ENCODE measurements around the gene LPP. TPM values are rescaled to one million over a fixed set of nuclear protein-coding genes. Genes with fewer than 3 reads are reported as not detected.

LPP gene
- total RNA-seq, 1 donor from 2014 or later: 79.6 TPM

DNA sequence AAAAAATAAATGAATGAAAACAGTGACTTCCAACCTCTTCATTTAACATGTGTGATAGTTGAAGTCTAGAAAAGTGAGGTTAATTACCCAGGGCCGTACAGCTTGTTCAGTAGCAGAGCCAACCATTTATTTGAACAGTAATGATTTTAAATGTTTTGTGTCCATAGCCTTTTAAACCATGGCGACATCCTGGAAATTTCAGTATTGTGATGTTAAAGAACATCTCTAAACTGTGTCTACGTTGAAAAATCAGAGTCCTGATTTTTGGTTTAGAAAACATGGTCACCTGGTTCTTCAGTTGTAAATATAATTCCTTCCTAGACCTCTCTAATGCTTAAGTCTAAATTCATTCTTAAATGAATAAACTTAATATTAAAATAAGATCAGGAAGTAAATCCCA is 14.2 kb downstream of the LPP start:
- intact Hi-C loops (cut with micrococcal nuclease): no loop called here

DNA sequence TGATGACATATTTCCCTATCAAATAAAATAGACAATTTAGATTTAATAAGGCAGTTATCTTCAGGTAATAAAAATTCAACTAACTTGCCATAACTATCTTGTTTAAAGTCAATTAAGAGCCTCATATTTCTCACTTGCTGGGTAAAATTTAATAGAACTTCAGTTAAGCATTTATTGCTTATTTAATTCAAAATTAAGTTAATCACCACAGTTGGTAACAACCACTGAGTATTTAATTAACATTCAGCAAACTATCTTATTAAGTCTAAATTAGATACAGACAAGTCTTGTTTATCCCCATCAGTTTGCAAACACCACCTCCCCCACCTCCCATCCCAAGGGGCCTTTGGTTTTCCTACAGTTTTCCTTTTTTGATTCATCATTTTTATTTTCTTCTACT is 14.7 kb downstream of the LPP start:
- intact Hi-C loops (cut with micrococcal nuclease): no loop called here

DNA sequence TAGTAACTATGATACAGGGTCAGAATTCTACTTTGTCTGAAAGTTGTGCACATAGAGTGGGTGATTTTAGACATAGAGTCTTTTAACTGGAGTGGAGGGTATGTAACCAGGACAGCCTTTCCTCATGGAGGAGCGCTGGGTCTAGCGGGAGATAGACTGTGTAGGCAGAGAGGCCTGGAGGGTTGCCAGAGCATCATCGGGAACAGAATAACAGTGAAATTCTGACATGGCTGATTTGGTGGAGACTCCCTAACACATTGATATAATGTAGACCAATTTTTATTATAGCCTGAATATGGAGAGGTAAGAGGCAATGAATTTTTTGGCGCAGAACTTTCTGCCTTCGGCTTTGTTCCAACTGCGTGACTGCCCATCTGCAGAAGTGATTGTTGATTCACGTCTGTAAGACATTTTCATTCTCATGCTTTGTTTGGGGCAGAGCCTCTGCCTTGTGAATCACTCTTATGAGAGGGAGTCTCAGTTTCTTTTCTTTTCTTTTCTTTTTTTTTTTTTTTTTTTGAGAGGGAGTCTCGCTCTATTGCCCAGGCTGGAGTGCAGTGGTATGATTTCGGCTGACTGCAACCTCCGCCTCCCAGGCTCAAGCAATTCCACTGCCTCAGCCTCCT is 16.0 kb downstream of the LPP start:
- intact Hi-C loops (cut with micrococcal nuclease): loop anchor here (1.0 kb wide), 1 partner anchor 16 kb away; the partner anchor contains the start of gene LPP

DNA sequence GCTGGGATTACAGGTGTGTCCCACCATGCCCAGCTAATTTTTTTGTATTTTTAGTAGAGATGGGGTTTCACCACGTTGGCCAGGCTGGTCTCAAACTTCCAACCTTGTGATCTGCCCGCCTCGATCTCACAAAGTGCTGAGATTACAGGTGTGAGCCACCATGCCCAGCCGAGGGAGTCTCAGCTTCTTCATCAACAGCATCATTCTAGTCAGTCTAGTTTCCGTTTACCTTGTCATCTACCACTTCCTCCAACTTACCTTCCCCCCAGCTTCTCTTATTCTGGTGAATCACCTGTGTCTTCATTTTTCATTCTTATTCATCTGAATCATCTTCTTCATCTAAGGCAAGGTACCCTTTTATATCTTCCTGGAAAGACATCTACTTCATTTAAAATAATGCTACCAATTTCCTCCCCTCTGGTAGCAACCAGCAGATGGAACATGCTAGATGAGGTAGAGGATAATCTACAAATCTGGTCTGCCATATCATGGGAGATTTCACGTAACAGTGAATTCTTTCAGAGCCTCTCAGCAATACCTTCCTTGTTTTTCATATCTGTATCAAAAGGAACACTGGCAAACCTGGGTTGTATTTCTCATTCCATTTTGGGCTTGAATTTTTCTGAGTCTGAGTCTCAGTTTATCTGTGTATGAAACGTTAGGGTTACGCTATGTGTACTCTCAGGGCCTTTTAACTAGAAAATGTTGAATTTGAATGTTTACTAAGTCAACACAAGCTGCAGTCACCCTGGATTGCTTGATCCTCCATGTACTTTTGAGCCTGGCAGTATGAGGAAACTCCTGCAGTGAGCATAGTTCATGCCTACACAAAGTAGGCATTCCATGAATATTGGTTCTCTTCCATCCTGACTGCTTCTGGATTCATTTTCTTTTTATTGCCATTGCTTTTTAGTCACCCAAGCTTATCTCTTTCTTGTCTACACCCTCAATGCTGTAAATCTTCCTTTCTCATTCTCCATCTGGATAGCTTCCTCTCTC is 16.8 kb downstream of the LPP start:
- intact Hi-C loops (cut with micrococcal nuclease): loop anchor here (1.0 kb wide), 1 partner anchor 16 kb away; the partner anchor contains the start of gene LPP

DNA sequence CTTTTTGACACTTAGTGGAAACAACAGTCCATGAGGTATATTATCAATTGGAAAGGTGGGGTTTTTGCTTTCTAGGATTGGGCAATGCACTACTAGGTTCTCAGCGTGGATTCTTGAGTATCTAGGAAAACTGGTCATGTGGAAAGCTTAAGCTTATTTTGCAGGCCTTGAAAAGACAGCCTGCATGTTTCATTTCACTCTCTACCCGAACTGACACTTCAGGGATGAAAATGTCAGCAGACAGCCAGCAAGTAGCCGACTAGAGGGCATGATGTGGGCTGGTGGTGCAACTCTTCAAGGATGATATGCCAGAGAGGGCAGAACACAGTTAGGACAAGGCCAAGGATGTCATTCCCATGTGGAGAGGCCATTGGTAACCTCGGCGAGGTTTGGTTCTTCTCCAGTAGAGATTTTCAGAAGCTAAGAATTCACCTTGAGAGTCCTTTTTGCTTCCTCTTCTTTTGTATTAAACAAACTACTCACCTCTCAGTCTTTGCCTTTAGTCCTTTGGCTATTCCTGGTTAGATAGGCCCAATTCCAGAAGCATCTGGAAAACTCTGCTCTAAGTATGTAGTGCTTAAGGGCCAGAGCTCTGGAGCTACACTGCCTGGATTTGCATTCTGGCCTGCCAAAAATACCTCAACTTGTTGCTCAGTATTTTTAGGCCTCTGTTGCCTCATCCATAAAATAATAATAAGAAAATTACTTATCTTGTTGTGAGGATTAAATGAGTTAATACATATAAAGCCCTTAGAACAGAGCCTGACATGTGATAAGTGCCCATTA is 17.9 kb downstream of the LPP start:
- intact Hi-C loops (cut with micrococcal nuclease): no loop called here

DNA sequence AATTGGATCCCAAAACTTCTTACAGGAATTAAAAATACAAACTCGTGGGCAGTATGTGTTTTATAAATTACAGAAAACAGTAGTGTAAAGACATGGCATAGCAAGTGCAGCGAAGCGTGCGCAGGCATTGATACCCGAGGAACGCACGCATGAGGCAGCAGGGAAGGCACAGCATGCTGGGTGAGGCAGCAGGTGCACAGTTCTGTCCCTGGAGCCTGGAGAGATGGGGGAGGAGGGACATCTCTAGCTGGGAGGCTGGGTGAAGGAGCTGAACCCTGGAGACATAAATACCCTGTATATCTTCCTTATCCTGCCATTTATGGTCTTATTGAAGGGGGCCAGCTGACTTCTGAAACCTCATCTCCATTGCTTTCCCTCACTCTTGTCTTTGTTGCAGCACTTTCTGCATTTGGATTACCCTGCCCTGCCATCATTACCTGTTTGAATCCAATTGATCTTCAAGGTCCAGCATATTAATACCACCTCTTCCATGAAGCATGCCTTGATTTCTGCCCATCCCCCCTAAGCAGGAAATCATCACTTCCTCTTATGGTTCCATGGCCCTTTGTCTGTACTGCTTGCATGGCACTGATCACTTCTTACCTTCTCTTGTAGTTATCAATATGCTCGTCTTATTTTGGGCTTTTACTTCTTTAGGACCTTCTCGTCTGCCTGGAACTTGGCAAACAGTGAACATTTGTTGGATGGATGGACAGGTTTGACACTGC is 20.5 kb downstream of the LPP start:
- intact Hi-C loops (cut with micrococcal nuclease): no loop called here

DNA sequence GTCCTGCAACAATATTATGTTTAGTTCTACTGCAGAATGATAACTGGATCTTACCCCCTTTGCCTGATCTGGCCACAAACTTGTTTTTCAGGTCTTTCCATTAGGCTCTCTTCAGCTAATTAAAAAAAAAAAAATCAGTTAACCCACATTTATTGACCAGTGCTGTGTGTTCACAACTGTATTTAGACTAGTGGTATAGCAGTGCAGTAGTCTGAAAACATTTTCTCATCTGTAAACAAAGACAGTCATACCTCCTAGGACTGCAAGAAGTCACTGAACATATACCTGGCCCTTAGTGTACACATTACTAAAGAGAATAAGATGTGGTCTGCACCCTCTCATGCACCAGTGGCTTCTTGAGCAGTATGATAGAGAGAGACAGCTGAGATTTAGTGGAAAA is 22.5 kb downstream of the LPP start:
- intact Hi-C loops (cut with micrococcal nuclease): no loop called here

DNA sequence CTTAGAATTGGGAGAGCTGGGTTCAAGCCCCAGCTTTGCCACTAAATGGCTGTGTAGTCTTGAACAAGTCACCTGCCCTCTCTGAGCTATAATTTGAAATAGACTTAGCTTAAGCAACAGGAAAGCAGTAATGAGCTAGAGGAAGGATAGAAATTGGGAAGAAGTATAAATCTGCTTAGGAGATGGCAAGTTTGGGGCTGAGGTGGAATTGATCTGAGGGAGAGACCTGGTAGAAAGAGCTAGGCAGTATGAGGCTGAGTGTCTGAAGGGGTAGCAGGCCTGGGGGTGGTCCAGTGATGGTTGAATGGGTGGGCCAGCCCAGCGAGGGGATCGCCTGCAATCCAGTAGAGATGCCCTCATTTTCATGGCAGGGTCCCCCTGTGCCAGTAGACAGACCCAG is 22.9 kb downstream of the LPP start:
- intact Hi-C loops (cut with micrococcal nuclease): no loop called here

DNA sequence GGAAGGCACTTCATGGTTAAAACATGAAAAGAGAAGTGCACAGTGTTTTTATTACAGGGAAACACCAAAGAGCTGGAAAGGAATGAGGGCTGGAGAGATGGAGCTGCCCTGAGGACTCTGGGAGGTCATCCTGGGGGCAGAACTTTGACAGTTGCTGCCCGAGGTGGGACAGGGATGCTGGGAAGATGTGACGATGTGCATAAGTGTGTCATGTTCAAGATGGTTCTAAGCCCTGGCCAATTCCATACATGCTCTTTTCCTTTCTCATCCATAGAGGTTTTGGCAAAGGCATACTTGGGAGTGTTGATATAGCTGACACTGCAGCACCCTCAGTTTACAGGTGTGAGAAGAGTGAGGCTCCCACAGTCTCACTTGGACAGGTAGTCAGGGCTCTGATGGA is 23.8 kb downstream of the LPP start:
- intact Hi-C loops (cut with micrococcal nuclease): no loop called here

DNA sequence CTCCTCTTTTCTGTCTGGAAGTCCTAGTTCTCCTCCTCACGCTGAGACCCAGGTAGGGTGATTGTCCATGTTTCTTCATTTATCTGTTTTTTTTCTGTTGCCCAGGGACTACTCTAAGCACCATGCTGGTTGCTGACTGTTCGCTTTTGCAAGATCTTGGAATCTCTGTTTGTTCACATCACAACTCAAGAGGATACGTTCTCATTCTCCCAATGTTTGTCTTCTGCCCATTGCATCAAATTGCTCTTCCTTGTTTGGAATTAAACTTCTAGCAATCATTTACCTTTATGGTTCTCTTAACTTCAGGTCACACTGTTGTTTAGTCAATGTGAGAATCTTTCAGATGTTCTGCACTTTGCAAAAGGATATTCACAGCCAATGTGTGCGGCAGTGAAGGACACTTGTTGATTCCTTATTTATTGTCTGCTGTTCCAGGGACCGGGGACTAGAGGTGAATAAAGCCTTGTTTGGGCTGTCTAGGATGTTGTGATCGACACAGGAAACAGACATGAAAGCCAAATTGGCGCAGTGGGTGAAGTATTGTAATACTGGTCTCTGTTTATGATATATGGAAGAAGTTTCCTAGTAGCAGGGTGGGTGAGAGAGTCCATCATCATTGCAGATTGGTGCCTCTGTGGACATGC is 24.5 kb downstream of the LPP start:
- intact Hi-C loops (cut with micrococcal nuclease): no loop called here

DNA sequence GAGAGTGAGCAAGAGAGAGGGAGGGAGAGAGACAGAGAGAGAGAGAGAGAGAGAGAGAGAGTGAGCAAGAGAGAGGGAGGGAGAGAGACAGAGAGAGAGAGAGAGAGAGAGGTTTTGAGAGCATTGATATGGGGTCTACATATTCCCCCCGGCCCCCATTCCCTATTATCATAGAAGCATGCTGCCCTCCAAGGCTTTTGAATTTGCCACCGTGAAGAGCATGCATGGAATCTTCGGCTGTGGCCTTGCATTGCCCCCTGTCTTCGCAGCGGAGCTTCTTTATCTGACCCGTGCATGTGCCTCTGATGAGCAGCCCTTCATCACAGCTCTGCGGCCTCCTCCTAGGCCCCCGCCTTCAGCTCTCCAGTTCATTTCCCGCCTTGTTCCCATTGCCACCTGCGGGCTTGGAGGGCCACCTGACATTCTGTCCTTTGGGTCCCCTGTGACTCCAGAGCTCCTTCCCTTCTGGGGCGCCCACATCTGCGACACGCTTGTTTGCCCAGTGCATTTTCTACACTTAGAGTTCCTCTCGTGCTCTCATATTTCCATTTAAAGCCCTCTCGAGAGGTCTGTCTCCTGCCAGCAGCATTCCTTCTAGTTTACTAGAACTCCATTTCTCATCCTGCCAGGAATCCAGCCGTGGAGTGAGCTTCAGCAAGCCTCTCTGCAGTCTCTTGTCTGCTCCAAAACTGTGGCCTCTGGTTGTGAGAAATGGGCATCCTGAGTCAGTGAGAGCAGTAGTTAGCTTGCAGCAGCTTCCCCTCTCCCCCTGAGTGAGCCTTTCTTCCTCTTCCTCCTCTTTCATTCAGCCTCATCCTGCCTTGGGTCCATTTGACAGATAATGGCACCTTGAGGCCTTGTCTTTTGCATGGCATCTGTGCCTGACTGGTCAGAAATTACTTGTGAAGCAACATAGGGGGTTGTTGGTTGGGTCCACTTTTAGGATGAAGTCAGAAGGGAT is 25.3 kb downstream of the LPP start:
- intact Hi-C loops (cut with micrococcal nuclease): no loop called here

DNA sequence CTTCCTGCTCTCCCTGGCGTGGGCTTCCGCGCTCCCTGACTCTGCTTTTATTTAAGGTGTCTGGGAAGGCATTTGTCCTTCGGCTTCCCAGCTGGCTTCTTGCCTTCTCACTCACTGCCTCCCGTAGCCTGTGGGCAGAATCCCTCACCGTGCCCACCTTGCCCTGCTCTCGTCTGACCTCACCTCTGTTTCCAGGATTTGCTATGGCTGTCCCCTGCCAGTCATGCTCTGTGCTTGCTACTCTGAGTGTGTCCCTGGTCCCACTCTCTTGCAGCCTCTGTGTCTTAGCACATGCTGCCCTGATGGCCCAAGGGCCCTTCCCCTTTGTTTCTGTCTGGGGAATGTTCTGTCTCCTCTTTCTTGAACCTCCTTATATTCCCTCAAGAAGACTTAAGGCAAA is 26.2 kb downstream of the LPP start:
- intact Hi-C loops (cut with micrococcal nuclease): no loop called here

DNA sequence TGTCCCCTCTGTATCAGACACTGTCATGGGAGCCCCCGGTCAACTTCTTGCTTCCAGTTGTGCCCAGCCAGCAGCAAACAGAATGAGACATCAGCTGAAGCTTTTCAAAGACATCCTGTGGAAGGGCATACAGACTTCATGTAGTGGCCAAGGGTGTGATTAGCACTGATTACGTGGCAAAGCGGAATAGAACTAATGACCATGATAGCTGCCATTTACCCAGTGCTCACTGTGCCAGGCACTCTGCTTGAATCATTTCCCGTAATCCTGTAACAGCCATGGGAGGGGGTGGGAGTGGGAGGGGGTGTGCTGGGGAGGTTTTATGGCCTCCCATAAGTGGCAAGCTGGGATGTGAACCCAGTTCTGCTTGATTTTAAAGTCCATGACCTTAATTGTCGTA is 29.5 kb downstream of the LPP start:
- intact Hi-C loops (cut with micrococcal nuclease): no loop called here

DNA sequence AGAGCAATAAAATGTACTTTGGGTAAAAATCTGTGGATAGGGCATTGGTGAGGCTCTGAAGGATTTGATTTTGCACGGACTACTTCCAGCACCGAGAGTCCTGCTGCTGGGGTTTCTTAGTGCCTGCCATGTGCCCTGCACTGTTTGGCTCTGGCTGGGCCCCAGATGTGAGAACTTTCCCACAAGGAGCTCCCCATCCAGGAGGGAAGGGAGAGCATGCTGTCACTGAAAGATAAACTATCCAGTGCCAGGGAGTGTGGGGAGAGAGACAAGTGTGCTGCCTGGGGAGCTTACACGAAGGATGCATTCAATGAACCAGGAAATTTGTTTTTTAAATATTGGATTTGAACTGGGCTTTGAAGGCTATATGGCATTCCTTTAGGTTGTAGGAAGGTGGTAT is 30.2 kb downstream of the LPP start:
- intact Hi-C loops (cut with micrococcal nuclease): no loop called here

DNA sequence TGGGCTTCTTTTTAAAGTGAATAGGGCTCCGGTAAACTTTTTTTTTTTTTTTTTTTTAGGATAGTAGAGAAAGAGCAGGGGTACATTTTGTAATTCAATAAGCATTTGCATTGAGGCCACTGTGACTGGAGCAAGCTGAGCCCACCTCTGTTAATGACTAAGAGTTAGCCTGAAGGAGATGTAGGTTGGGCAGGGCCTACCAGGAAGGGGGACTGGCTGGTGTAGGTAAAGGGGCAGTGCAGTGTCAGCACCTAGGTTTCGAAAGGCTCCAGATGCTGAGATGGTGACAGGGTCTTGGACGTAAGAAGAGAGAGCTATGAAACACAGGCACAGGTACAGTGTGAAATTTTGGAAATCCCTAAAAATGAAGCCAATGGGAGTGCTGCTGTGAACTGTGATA is 30.7 kb downstream of the LPP start:
- intact Hi-C loops (cut with micrococcal nuclease): no loop called here

DNA sequence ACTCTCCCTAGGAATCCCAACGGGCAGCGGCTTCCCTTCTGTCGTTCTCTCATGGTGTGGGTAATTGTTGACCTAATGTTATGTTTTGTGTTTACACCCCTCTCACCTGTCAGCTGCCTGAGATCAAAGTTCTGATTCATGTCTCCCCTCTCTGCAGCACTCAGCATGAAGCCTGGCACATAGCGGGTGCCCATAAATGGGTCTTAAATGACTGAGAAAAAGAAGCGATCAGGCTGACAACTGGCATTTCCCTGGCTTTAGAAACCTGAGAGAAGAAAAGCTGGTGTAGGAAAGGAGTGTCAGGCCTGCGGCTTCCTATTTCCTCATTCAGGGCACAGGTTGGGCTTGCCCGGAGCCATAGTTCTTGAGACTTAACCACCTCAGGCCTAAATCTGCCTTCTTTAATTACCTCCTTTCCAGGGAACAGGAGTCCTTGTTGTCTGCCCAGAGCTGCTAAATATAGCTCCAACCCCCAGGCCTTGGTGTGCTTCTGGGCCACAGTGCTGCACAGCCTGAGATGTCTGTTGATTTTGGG is 31.8 kb downstream of the LPP start:
- intact Hi-C loops (cut with micrococcal nuclease): no loop called here

DNA sequence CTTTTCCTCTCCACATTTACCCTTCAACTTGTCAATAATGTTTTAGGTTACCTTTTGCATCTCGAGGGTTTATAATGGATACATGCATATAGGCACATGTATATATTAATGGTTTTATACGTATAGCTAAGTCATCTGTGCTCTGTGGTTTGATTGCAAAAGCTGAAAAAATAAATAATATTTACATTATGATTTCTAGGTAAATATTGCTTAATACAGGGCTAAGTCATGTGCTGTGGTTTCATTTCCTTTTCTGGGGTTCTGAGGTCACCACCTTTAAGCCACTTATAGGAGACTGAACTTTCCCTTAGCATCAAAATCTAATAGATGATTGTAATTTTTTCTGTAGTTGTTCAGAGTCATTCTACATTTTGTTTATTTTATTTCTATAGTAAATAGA is 33.1 kb downstream of the LPP start:
- intact Hi-C loops (cut with micrococcal nuclease): no loop called here

DNA sequence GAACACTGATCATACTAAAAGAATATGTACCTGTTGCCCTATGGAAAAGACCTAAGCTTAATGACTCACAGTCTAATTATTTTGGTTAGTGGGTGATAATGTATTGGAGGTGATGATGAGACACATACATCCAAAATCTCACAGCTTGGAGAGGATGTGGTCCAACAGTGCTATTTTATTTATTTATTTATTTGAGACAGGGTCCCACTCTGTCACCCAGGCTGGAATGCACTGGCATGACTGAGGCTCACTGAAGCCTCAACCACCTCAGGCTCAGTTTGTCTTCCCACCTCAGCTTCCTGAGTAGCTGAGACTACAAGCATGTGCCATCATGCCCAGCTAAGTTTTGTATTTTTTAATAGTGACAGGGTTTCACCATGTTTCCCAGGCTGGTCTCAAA is 35.0 kb downstream of the LPP start:
- intact Hi-C loops (cut with micrococcal nuclease): no loop called here

DNA sequence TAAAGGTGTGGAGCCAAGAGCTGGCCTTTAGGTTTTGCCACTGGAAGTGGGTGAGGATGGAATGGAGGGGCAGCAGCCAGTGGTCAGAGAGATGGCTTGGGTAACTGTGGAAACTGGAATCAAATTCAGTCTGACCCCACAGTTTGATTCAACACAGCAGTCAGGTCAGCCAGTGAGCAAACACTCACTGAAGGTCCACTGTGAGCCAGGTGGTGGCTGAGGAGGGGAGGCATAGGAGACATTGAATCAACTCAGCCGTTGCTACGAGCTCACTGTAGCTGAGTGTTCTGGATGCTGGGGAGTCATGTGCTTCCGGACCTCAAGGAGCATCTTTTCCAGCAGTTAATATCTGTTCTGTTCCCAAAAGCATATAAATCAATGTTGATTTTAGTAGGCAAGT is 37.5 kb downstream of the LPP start:
- intact Hi-C loops (cut with micrococcal nuclease): no loop called here

All from T-helper 2 cell treated with Interferon-gamma antibody and Interleukin-4, amounts not matched to agents 100 ng/mL and 5 ng/mL, for 36 hours (primary cell).